GM21576 (cell line): ENCODE results near the gene LRFN5.
"Not testable (repeated sequence)": the region's sequence is repeated elsewhere in the genome, so short reads cannot be mapped to it uniquely, and the experiment has no call there.

Source experiments
- ATAC-seq: cut with Tn5 transposase; IDR thresholded peaks from one replicate; pipeline ENCODE4 v1.9.1; 2021; ENCODE audit warnings: mild to moderate bottlenecking, moderate library complexity; ENCODE audit not compliant: unreplicated experiment

Gene LRFN5

DNA sequence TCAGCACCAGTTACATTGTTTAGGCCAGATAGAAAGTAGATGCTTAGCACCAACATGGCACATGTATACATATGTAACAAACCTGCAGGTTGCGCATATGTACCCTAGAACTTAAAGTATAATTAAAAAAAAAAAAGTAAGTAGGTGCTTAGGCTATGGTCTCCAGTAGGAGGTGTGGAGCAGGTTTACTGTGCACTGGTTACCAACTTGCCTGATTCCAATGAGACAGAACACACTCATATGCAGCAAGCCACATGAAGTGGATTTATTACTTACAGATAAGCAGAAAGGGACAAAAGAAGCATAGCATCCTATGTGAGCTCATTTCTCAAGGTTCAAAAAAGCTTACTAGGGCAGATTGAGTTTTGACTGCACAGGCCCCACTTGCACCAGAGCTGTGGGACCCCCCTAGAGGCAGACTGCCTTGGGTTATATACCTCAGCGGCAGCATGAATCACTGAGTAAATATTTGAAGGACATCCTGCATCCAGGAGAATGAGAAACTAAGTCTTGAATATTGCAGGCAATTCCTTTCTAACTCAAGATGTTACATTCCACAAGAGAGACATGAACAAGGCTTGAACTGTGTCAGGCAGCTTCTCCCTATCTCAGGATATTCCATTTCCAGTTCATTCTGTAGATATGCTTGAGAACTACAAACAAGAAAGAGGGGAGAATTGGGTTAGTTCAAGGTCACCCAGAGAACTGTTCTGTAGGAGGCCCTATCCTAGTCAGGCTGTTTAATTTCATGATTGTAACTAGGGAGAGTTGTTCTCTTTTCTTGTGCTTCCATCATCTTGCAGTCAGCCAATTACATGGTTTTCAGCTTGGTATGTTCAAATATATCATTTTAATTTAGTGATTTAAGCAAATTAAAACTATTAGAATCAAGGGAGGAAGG, 30.1 kb downstream of the LRFN5 start:
- ATAC-seq: no peak

DNA sequence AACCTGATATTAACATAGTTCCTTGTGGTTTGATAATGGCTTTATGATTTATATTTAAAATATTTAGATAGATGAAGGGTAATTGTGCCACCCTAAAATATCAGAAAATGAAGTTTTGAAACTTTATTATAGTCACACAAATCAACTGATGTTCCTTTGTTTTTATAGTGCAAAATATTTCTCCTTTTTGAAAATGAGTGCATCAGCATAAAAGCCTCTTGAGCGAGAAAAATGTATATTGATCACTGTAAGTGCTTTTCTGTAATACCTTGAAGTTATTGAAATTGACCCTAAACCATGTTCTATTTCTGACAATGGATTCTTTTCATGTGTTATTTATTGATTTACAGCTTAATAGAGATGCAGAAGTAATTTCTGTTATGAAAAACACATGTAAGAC, 35.0 kb downstream of the LRFN5 start:
- no peak for ATAC-seq

DNA sequence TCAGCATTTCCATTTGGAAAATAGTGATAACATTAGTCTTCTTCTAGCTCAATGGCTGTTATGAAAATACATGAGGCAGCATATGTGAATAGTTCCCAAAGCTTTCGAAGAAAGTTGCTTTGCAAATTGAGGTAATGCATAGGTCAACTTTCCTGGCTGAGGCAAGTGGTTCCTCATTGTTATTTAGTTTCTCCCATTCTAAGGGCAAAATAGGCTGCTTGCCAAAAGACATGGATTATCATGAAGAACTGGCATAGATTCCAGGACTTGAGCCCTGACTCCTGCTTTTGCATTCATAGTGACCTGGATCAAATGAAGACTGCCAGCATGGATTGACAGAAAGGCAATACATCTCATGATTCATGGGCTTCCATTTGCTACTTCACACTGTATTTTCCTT, 35.7 kb downstream of the LRFN5 start:
- ATAC-seq: no peak

DNA sequence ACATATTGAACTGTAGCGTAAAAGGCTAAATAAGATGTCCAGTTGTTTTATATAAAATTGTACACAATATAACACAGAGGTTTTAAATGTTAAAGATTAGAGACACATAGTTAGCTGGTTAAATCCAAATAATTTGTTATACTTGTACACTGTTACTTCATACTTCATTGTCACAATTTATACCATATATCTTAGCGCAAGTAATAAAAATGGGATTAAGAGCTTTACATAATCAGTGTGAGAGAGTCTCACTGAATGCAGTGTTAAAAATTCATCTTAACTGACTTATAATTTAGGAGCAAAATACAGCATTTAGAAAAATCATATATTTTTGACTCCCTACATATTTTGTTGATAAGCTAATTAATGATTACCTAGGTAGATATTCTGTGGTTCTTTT, 36.1 kb downstream of the LRFN5 start:
- ATAC-seq: no peak

DNA sequence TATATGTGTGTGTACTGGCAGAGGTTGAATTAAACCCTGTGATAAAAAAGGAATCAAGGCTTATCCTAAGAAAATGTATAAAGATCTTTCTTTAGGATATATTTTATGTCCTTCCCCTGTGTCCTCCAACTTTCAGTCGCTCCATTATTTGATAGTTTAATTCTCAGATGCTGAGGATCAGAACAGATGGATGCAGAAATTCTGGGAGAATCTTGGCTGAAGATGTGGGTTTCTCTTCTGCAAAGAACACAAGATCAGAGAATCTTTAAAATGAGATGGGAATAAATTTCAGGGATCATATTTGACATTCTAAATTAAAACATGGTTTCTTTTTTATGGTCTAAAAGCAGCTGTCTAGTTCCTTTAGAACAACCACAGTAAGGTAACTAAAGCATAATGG, 37.9 kb downstream of the LRFN5 start:
- ATAC-seq: no peak

DNA sequence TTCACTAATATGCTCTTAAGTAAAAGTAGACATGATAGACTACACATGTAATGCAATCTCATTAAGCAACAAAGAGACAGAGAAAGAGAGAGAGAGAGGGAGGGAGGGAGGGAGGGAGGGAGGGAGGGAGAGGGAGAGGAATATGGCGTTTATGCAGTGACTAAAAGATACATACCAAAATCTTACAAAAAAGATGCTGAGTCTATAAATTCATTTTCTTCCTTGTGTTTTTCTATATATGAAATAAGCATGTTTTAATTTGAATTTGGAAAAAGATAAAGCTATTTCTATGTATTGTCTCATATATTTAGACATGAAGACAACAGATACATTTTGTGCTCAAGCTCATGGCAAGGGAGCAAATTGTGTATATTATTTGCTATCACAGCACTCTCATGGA, 44.1 kb downstream of the LRFN5 start:
- ATAC-seq: no peak

DNA sequence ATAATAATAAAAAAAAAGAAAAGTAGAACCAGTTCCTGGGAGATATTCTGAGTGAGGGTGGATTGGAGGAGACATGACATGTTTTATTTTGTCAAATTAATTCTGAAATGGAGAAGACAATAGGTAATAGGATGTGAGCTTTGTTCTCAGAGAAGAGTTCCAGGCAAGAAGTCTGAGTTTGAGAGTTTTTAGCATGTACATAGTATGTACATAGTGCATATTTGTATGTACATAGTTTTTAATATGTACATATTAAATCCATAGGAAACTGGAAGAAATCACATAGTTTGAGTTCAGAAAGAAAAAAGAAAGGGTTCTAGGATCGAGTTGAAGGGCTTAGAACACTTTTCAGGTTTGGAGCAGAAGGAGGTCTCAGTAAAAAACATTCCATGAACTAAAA, 47.5 kb downstream of the LRFN5 start:
- ATAC-seq: no peak

DNA sequence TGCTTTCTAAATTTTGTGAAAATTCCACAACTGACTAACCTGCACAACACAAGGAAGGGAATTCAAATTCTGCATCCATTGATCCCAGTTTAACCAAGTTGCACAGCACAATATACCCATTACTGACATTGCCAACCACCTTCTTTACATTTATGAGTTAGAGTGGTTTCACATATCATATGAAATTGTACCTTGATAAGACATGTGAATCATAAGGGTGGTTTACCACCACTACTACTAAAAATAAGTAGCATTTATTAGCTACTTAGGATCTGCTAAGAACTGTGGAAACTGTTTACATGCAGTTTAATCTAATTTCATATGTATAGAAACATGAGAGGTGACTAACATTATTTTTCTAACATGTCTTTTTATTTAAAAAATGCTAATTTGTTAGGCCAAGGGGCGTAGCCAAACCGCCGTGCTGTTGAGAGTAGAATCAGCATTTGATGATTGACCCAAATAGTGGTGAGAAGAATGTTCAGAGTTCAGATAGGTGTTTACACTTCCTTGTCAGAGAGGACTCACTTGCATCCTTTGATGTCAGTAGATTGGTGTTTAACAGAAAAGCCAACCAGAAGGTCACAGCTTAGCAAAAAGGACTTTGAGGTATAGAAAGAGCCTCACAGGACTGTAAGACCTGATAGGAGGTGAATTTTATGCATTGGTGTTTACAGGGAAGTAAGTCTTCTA, 56.2 kb downstream of the LRFN5 start:
- ATAC-seq: no peak

DNA sequence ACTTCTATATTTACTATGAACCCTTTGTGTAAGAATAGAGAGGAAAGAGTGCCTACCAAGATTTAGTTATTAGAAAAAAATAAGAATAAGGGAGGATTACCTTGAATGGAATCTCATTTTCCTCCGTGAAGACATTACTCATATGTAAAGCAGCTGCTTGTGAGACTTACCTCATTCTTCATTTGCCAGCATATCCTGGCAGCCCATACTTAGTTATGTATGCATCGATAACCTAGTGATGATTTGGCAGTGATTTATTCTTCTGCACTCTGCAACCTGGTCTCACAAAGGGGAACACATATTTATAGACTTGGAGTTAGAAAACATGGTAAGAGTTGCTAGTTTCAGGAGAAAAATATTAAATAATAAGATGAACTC, 56.8 kb downstream of the LRFN5 start:
- ATAC-seq: no peak

DNA sequence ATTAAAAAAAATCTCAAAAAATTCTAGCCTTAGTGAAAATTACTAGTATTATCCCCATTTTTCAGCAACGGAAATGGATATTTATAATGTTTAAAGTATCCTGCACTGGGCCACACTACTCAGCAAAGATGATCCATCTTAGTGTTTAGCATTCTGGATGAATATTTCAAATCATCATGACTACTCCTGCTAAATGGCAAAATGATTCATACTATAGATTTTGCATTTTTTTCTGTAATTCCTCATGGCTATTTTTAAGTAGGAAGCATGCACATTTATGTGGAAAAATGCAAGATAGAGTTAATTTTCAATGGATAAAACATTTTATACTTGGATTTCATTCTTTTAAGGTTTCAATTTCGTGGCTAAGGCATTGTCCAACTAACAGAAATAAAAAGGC, 59.6 kb downstream of the LRFN5 start:
- ATAC-seq: no peak

DNA sequence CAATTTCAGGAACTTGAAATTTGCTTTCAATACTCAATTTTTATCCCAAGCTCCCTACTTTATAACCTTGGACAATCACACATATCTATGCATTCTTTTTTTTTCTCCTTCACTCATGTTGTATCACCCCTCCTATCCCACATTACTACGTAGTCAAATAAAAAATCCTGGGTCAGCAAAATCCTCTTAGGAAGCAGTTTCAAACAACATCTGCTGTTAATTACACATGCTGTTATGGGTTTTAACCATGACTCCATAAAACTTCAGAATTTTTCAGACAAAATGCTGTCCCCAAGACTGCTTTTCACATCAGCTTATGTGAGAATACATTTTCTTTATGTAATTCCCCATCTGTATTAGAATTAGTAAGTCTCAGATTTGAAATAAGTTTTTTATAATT, 61.7 kb downstream of the LRFN5 start:
- ATAC-seq: no peak

DNA sequence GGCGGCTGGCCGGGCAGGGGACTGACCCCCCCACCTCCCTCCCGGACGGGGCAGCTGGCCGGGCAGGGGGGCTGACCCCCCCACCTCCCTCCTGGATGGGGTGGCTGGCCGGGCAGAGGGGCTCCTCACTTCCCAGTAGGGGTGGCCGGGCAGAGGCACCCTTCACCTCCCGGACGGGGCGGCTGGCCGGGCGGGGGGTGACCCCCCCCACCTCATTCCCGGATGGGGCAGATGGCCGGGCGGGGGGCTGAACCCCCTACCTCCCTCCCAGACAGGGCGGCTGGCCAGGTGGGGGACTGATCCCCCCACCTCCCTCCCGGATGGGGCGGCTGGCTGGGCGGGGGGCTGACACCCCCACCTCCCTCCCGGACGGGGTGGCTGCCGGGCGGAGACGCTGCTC, 66.9 kb downstream of the LRFN5 start:
- ATAC-seq: not testable (repeated sequence)

DNA sequence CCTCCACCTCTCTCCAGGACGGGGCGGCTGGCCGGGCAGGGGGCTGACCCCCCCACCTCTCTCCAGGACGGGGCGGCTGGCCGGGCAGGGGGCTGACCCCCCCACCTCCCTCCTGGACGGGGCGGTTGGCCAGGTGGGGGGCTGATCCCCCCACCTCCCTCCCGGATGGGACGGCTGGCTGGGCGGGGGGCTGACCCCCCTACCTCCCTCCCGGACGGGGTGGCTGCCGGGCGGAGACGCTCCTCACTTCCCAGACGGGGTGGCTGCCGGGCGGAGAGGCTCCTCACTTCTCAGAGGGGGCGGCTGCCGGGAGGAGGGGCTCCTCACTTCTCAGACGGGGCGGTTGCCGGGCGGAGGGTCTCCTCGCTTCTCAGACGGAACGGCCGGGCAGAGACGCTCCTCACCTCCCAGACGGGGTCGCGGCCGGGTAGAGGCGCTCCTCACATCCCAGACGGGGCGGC, 67.9 kb downstream of the LRFN5 start:
- not testable (repeated sequence) for ATAC-seq

DNA sequence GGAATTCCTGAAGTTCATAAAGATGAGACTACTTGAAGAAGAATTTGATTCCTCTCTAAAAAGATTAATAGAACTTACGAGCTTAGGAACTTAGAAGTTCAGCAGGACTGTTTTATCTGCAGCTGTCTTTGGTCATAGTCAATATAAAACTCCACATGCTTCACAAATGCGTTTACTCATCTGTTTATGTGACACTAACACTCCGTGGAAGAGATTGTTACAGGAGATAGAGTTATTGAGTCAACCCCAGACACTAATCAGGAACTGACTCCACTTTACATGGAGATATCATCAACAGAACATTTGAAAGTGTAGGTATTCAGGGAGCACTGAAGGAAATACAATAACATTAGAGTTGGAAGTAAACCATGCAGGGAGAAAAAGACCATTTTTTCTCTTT, 92.8 kb downstream of the LRFN5 start:
- no peak for ATAC-seq

DNA sequence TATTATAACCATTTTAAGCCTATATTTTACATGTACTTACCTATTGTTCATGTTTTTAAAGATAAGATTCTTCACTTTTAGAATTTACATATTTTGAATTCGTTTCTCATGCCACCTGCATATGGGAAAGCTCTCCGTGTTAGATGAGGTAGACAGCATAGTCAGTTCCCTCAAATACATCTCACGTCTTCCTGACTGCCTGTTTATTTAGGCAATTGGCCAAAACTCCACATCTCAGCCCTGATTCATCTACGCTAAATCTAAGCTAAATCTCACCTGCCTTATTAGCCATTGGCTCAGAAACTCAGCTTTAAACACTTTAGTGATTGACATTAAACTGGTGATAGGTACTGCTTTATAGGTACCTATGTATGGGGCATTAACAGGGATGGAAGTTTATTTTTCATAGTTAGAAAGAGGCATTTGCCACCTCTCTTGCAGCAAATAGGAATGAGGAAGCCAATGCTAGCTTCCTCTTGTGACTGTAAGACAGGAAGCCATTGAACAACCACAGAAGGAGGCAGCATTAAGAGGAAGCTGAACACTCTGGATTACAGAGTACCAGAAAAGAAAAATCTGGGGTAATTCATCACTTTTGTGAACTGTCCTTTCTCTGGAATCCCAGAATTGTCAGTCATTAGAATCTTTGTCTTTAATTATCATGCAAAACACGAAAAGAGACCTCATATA, 111.9 kb downstream of the LRFN5 start:
- no peak for ATAC-seq

DNA sequence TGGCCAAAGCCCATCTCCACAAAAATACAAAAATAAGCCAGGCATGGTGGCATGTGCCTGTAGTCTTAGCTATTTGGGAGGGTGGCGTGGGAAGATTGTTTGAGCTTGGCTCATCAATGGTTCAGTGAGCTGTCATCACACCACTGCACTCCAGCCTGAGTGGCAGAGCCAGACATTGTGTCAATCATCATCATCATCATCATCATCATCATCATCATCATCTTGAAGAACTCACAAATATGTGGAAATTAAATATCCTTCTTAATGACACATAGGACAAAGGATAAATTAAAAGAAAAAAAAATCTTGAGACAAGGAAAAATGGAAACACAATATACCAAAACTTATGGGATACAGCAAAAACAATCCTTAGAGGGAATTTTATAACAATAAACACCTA, 132.5 kb downstream of the LRFN5 start:
- no peak for ATAC-seq

DNA sequence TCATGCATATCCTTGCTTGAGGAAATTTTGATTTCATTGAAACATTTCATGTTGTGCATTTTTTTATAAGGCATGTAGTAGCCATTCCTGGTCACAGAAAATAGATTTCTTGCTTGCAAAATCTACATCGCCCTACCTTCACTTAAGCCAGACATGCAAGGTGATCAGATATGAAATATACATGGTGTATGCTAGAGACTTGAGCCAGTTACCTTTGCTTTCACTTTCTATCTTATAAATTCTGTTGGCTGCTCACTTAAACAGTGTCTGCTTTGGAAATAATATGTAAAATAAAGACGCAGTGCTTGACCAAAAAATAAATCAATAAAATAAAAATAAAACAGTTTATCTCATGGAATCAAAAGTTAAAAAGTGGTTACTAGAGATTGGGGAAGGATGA, 136.5 kb downstream of the LRFN5 start:
- no peak for ATAC-seq

DNA sequence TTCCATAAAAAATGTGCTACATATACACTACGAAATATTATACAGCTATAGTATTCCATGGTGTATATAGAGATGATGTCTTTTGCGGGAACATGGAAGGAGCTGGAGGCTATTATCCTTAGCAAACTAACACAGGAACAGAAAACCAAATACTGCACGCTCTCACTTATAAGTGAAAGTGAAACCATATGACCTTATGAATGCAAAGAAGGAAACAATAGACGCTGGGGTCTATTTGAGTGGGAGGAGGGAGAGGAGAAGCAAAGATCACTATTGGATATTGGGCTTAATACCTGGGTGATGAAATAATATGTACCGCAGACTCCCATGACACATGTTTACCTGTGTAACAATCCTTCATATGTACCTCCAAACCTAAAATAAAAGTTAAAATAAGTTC, 142.8 kb downstream of the LRFN5 start:
- ATAC-seq: no peak

DNA sequence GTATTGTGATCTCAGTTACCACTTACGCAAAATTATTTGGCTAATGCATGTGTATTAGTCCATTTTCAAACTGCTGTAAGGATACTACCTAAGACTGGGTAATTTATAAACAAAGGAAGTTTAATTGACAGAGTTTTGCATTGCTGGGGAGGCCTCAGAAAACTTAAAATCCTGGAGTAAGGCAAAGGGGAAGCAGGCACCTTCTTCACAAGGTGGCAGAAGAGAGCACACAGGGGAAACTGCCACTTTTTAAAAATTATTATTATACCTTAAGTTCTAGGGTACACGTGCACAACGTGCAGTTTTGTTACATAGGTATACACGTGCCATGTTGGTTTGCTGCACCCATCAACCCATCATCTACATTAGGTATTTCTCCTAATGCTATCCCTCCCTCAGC, 143.9 kb downstream of the LRFN5 start:
- ATAC-seq: not testable (repeated sequence)

DNA sequence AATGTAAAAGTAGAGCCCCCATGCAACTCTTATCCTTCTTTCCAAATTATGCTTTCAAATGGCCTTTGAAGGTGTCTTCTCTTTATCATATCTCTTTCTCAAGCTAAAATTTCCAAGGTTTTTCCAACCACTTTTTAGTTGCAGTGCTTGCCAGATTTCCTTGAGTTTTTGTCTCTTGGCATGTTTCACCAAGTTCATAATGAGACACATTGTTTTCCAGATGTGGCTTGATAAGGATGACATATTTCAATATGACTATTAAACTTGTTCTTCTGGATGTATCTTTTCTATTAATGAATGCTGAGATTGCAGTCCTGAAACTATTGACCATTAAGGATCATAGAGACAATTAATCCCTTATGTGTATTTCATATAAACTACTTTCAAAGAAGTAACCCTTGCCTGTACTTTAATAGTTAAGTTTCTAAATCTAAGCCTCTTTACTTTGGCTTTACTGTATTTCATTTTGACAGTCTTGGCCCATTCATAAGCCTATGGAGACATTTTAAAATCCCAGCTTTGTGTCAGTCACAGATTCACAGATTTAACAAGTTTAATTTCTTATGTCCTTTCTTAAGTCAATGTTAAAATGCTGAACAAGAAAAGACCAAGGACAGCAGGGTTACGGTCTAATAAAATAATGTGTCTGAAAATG, 151.5 kb downstream of the LRFN5 start:
- ATAC-seq: no peak

DNA sequence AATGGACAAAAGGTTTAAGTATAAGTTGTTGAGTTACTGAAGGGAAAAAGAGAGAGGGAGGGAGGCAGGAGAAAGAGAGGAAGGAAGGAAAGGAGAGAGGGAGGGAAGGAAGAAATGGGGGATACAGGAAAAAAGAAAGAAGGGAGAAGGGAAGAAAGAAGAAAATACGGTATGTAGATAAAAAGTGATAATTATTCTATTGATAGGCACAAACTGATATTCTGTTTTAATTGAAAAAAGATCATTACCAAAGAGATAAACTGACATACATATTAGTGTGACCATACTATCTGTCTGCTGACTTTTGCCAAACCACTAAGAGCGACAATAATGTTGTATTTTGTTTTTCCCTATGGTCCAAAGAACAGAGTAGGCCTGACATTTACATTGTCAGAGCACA, 154.5 kb downstream of the LRFN5 start:
- no peak for ATAC-seq
